HEK293 (cell line): ENCODE results near the gene UBE2D1.

Experiments used
- CTCF ChIA-PET: fragments of 350-600 bp; formaldehyde crosslinking; extraction: SDS; loops from one replicate; lab custom pipeline; 2021; ENCODE audit warnings: antibody characterized with exemption; lab: Yijun Ruan, JAX
- POLR2A ChIA-PET: fragments of 300-600 bp; formaldehyde crosslinking; extraction: SDS; loops from one replicate; lab custom pipeline; 2020; ENCODE audit warnings: antibody characterized with exemption, inconsistent platforms; lab: Yijun Ruan, JAX
- H3K27ac ChIP-seq: fragments of 200-500 bp; sonication (Bioruptor generic); 2 replicates; pipeline ENCODE4 v1.5.1; 2014; ENCODE audit warnings: low read depth, low read length, control low read depth, inconsistent platforms; ENCODE audit errors: extremely low read depth
- H3K36me3 ChIP-seq, 2 experiments: fragments of 200-500 bp in 1 of 2; sonication (Bioruptor generic) in 1 of 2; 1 replicate in 1 of 2; 2 replicates in 1 of 2; pipeline ENCODE4 v1.5.1; 2014 to 2017; ENCODE audit warnings: inconsistent platforms in 2 of 2, low read length in 2 of 2; ENCODE audit not compliant: control insufficient read depth in 2 of 2, insufficient read depth in 1 of 2
- H3K4me1 ChIP-seq: fragments of 200-500 bp; sonication (Bioruptor generic); 2 replicates; pipeline ENCODE4 v1.5.1; 2014; ENCODE audit warnings: mild to moderate bottlenecking, low read length, inconsistent platforms; ENCODE audit not compliant: control insufficient read depth, insufficient read depth
- H3K4me3 ChIP-seq: 2 replicates; pipeline ENCODE4 v1.5.1; 2011; ENCODE audit warnings: low read depth, mild to moderate bottlenecking, control low read depth, low read length, moderate library complexity
- H3K9me3 ChIP-seq: fragments of 200-500 bp; sonication (Bioruptor generic); 2 replicates; pipeline ENCODE4 v1.5.1; 2014; ENCODE audit warnings: low read depth, low read length, inconsistent platforms; ENCODE audit not compliant: control insufficient read depth, insufficient read depth
- BCL11B ChIP-seq: fragments of 450-650 bp; formaldehyde crosslinking; IDR thresholded peaks from 2 replicates; pipeline ENCODE4 v1.5.1; 2016; ENCODE audit warnings: low read depth, missing biosample characterization, missing genetic modification characterization
- HOXD13 ChIP-seq: sonication (generic); formaldehyde crosslinking; IDR thresholded peaks from 2 replicates; pipeline ENCODE4 v1.8.0; 2022; ENCODE audit warnings: missing genetic modification reagents, borderline replicate concordance
- RBAK ChIP-seq: fragments of 450-650 bp; formaldehyde crosslinking; IDR thresholded peaks from 2 replicates; pipeline ENCODE4 v1.5.1; 2016; ENCODE audit warnings: missing biosample characterization, missing genetic modification characterization
- TCF7L2 ChIP-seq: IDR thresholded peaks from 2 replicates; pipeline ENCODE4 v1.6.1; 2011; ENCODE audit warnings: low read depth, mild to moderate bottlenecking, inconsistent platforms, low read length, moderate library complexity, borderline replicate concordance
- ZBTB44 ChIP-seq: fragments of 450-650 bp; IDR thresholded peaks from 2 replicates; pipeline ENCODE4 v1.5.1; 2018; ENCODE audit warnings: missing biosample characterization, mild to moderate bottlenecking, missing genetic modification characterization
- ZBTB7A ChIP-seq: fragments of 450-650 bp; formaldehyde crosslinking; IDR thresholded peaks from 2 replicates; pipeline ENCODE4 v1.5.1; 2016; ENCODE audit warnings: low read depth, missing biosample characterization, missing genetic modification characterization
- ZFP69B ChIP-seq: fragments of 450-650 bp; formaldehyde crosslinking; IDR thresholded peaks from 2 replicates; pipeline ENCODE4 v1.5.1; 2016; ENCODE audit warnings: missing biosample characterization, missing genetic modification characterization
- ZIC2 ChIP-seq: fragments of 450-650 bp; formaldehyde crosslinking; IDR thresholded peaks from 2 replicates; pipeline ENCODE4 v1.5.1; 2016; ENCODE audit warnings: missing biosample characterization, missing genetic modification characterization
- ZNF10 ChIP-seq: fragments of 450-650 bp; formaldehyde crosslinking; IDR thresholded peaks from 2 replicates; pipeline ENCODE4 v1.5.1; 2017; ENCODE audit warnings: missing biosample characterization, missing genetic modification characterization
- ZNF175 ChIP-seq: fragments of 450-650 bp; formaldehyde crosslinking; IDR thresholded peaks from 2 replicates; pipeline ENCODE4 v1.5.1; 2016; ENCODE audit warnings: missing biosample characterization, missing genetic modification characterization
- ZNF24 ChIP-seq: fragments of 450-650 bp; formaldehyde crosslinking; IDR thresholded peaks from 2 replicates; pipeline ENCODE4 v1.5.1; 2016; ENCODE audit warnings: missing biosample characterization, missing genetic modification characterization
- ZNF394 ChIP-seq: fragments of 450-650 bp; formaldehyde crosslinking; IDR thresholded peaks from 2 replicates; pipeline ENCODE4 v1.5.1; 2016; ENCODE audit warnings: missing biosample characterization, missing genetic modification characterization, mild to moderate bottlenecking, moderate library complexity, borderline replicate concordance
- ZNF48 ChIP-seq: fragments of 450-650 bp; formaldehyde crosslinking; IDR thresholded peaks from 2 replicates; pipeline ENCODE4 v1.5.1; 2016; ENCODE audit warnings: missing biosample characterization, missing genetic modification characterization
- ZNF529 ChIP-seq: fragments of 450-650 bp; formaldehyde crosslinking; IDR thresholded peaks from 2 replicates; pipeline ENCODE4 v1.5.1; 2017; ENCODE audit warnings: missing genetic modification characterization, missing biosample characterization; ENCODE audit not compliant: insufficient replicate concordance
- ZNF549 ChIP-seq: fragments of 450-650 bp; IDR thresholded peaks from 2 replicates; pipeline ENCODE4 v1.5.1; 2018; ENCODE audit warnings: missing biosample characterization, missing genetic modification characterization, mild to moderate bottlenecking, inconsistent platforms, moderate library complexity
- ZNF585B ChIP-seq: fragments of 450-650 bp; formaldehyde crosslinking; IDR thresholded peaks from 2 replicates; pipeline ENCODE4 v1.5.1; 2016; ENCODE audit warnings: missing biosample characterization, missing genetic modification characterization
- ZNF596 ChIP-seq: fragments of 450-650 bp; IDR thresholded peaks from 2 replicates; pipeline ENCODE4 v1.5.0; 2018; ENCODE audit warnings: missing biosample characterization, mild to moderate bottlenecking, missing genetic modification characterization, moderate library complexity
- ZNF610 ChIP-seq: fragments of 450-650 bp; formaldehyde crosslinking; IDR thresholded peaks from 2 replicates; pipeline ENCODE4 v1.5.1; 2016; ENCODE audit warnings: missing biosample characterization, missing genetic modification characterization, borderline replicate concordance
- ZNF621 ChIP-seq: fragments of 450-650 bp; formaldehyde crosslinking; IDR thresholded peaks from 2 replicates; pipeline ENCODE4 v1.5.1; 2017; ENCODE audit warnings: missing biosample characterization, missing genetic modification characterization
- ZNF629 ChIP-seq: fragments of 450-650 bp; formaldehyde crosslinking; IDR thresholded peaks from 2 replicates; pipeline ENCODE4 v1.5.1; 2017; ENCODE audit warnings: missing biosample characterization, missing genetic modification characterization
- ZNF670 ChIP-seq: fragments of 450-650 bp; formaldehyde crosslinking; IDR thresholded peaks from 2 replicates; pipeline ENCODE4 v1.5.1; 2016; ENCODE audit warnings: missing biosample characterization, missing genetic modification characterization, low read depth
- ZNF843 ChIP-seq: fragments of 450-650 bp; formaldehyde crosslinking; IDR thresholded peaks from 2 replicates; pipeline ENCODE4 v1.5.1; 2016; ENCODE audit warnings: missing biosample characterization, missing genetic modification characterization
- ZSCAN18 ChIP-seq: fragments of 450-650 bp; formaldehyde crosslinking; IDR thresholded peaks from 2 replicates; pipeline ENCODE4 v1.5.1; 2016; ENCODE audit warnings: missing biosample characterization, missing genetic modification characterization

UBE2D1 gene

GRCh38 chr10:58328233-58328632 is 6.6 kb upstream of the UBE2D1 start:
- Histone ChIP-seq H3K27ac (no peak overlapping the region), H3K36me3 (no peaks in the 10 kb centered on the region), H3K4me3 (no peak overlapping the region), H3K9me3 (no peaks in the 10 kb centered on the region), H3K4me1 (no peaks in the 10 kb centered on the region)
- CTCF ChIA-PET = no interaction called here
- TF ChIP-seq ZNF610 (tag by site-specific recombination) = peak; percentile 100
- TF ChIP-seq ZNF10 (tag by site-specific recombination) = no peak
- POLR2A ChIA-PET = no interaction called here

GRCh38 chr10:58330431-58330830 is 4.4 kb upstream of the UBE2D1 start:
- CTCF ChIA-PET = no interaction called here
- no peak overlapping the region for H3K27ac ChIP-seq
- H3K9me3 ChIP-seq = no peaks in the 10 kb centered on the region
- H3K36me3 ChIP-seq = no peaks in the 10 kb centered on the region
- H3K4me3 ChIP-seq = no peak overlapping the region
- TF ChIP-seq ZNF48 (tag by site-specific recombination) = no peak
- no peak for TF ChIP-seq ZBTB7A (tag by site-specific recombination)
- no peak for TF ChIP-seq ZNF549 (tag by site-specific recombination)
- TF ChIP-seq ZIC2 (tag by site-specific recombination) = no peak
- no peak for TF ChIP-seq HOXD13
- no peak for TF ChIP-seq ZNF585B (tag by site-specific recombination)
- TF ChIP-seq ZNF843 = no peak
- TF ChIP-seq ZNF394 (tag by site-specific recombination) = no peak
- no peak for TF ChIP-seq ZNF529 (tag by site-specific recombination)
- no peak for TF ChIP-seq ZNF670 (tag by site-specific recombination)
- no peak for TF ChIP-seq ZSCAN18 (tag by site-specific recombination)
- TF ChIP-seq RBAK (tag by site-specific recombination) = no peak
- TF ChIP-seq ZNF175 (tag by site-specific recombination) = no peak
- no peaks in the 10 kb centered on the region for H3K4me1 ChIP-seq
- POLR2A ChIA-PET = no interaction called here

- CTCF ChIA-PET = interaction anchor here (0.7 to 1.3 kb wide), 2 partner anchors 53 to 477 kb away, joined by 6 to 8 read pairs; partner anchors contain the start of gene TFAM
- no peaks in the 10 kb centered on the region for H3K36me3 ChIP-seq
- no peaks in the 10 kb centered on the region for H3K9me3 ChIP-seq
- no peak overlapping the region for H3K4me3 ChIP-seq
- POLR2A ChIA-PET = interaction anchor here (0.7 kb wide), 1 partner anchor 1046 kb away, joined by 3 read pairs; no protein-coding TSS in a partner anchor
- no peaks in the 10 kb centered on the region for H3K4me1 ChIP-seq
- no peak overlapping the region for H3K27ac ChIP-seq
- TF ChIP-seq ZNF596 (tag by site-specific recombination) (no peak), TCF7L2 (no peak), BCL11B (tag by site-specific recombination) (no peak), ZFP69B (tag by site-specific recombination) (no peak), ZBTB44 (tag by site-specific recombination) (no peak), ZNF621 (no peak), ZNF24 (no peak), ZNF629 (tag by site-specific recombination) (no peak)
Observed at GRCh38 chr10:58331646-58332045, 3.2 kb upstream of the UBE2D1 start.
